ENCODE results near the gene AP2A2.

AP2A2 gene

DNA sequence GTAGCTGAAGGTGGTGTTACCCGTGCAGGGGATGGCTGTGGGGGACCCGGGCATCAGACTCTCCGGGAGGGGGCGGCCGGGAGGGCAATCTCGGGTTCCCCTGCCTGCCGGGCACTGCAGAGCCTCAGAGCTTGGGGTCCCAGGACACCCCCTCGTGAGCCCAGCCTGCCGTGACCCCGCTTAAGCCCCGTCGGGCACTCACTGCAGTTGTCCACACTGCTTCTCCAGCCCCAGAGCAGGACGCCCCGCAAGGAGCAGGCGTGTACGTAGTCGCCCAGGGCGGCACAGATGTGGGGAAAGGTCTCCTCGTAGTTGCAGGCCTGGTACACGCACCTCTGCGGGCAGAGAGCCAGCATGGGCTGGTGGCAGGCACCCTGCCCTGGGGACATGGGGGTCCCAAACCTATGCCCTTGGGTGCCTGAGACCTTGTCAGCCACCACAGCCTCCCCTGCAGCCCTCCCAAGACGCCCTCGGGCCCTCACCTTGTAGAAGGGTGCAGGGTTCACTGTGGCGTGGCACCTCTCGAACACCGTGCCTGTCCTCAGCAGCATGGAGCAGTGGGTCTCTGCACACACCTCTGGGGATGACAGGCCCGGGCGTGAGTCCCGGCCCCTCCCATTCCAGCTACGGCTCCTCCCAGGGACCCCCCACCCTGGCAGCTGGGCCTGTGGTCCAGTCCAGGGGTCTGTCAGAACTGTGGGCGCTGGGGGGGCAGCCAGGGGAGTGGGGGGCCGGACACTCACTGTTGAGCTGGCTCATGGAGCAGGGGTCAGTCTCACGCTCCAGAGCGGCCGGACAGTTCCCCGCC is 102.0 kb downstream of the AP2A2 start:
- DNase-seq (ENCODE audit: low read depth in 2 of 2, low spot score in 1 of 2), result no peak

DNA sequence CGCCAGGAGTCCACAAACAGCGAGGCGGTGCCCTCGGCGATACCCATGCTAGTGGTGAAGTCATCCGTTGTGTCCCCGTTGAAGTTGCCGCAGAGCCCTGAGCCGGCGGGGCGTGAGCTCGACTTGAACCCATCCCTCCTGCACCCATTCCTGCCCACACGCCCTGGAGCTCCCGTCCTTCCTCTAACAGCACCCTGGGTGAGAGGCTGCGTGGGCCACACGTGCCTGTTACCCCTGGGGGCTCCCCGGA is 102.5 kb downstream of the AP2A2 start:
- DNase-seq (ENCODE audit: low read depth in 2 of 2, low spot score in 1 of 2), result no peak

DNA sequence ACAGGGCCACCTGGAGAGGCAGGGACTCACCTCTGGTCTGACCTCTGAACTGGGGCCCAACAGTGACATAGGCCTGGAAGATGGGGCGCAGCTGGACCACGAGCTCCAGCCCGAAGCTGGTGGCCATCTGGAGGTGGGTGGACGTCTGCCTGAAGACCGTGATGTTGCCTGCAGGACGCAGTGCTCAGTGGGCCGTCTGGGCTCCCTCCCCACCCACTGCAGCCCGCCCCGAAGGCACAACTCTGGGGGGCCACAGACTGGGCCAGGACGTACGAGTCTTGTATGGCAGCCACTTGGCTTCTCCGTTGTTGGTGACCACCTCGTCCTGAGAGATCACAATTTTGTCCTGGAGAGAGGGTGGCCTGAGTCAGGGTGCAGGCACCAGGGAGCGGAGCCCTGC is 102.9 kb downstream of the AP2A2 start:
- DNase-seq (ENCODE audit: low read depth in 2 of 2, low spot score in 1 of 2), result no peak

DNA sequence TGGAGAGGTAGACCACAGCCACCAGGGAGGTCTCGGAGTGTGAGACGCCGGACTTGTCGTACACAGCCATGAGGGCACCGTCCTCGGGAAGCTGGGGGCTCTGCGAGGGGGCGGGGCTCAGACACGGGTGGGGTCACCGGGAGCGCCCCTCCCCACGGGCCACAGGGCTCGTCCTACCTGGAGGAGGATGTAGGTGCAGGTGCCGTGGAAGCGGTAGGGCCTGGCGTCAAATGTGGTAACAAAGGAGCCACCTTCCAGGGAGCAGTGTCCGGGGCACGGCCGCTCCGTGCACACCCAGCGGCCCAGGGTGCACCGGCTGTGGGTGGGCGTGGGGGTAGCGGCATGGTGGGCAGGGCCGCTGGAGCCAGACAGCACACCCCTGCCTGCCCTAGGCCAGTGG is 103.4 kb downstream of the AP2A2 start:
- DNase-seq (ENCODE audit: low read depth in 2 of 2, low spot score in 1 of 2), result no peak

DNA sequence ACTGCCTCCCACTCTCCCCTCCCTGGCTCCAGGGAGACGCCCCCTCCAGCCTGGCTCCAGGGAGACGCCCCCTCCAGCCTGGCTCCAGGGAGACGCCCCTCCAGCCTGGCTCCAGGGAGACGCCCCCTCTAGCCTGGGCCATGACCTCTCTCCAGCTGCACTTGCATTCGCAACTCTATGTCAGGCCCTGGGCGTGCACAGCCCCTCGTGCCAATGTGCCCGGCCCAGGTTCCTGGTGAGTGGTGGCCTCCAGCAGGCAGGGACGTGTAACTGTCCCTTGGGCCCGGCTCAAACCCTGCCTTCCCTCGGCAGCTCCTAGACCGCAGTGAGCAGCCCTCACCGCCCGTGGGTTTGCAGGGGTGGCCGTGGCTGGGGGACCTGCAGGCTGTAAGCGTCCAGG is 104.0 kb downstream of the AP2A2 start:
- DNase-seq (ENCODE audit: low read depth in 2 of 2, low spot score in 1 of 2), result no peak

DNA sequence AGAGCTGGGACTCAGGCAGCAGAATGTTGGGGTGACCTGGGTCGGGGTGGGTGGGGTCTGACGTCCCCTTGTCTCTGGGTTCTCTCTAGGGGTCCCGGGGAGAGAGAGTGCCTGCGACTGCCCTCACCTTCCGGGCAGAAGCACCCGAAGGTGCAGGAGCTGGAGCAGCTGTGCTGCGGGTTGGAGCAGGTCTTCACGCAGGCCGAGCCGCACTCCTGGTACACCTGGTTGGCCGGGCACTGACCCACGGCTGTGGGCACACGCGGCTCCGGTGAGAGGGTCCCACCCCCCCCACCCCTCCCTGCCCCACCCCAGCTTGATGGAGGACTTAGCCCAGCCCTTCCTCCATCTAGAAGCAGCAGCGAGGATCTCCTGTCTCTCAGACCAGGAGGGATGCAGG is 104.4 kb downstream of the AP2A2 start:
- no peak for DNase-seq (ENCODE audit: low read depth in 2 of 2, low spot score in 1 of 2)

DNA sequence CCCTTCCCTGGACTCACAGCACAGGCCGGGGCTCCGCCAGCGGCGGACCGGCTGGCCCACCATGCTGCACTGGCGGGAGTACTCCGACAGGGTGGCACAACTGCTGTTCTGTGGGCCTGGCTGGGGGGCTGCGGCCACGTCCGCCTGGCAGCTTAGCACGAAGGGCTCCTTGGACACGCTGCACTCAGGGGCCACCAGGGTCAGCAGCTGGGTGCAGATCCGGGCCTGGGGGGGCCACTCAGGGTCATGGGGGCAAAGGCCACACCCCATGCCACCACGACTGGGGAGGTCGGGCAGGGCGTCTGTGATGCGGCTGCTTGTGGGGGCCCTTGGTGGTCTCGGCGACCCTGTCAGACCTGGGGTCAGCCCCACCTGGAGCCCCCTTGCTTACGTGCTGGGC is 104.9 kb downstream of the AP2A2 start:
- no peak for DNase-seq (ENCODE audit: low read depth in 2 of 2, low spot score in 1 of 2)

DNA sequence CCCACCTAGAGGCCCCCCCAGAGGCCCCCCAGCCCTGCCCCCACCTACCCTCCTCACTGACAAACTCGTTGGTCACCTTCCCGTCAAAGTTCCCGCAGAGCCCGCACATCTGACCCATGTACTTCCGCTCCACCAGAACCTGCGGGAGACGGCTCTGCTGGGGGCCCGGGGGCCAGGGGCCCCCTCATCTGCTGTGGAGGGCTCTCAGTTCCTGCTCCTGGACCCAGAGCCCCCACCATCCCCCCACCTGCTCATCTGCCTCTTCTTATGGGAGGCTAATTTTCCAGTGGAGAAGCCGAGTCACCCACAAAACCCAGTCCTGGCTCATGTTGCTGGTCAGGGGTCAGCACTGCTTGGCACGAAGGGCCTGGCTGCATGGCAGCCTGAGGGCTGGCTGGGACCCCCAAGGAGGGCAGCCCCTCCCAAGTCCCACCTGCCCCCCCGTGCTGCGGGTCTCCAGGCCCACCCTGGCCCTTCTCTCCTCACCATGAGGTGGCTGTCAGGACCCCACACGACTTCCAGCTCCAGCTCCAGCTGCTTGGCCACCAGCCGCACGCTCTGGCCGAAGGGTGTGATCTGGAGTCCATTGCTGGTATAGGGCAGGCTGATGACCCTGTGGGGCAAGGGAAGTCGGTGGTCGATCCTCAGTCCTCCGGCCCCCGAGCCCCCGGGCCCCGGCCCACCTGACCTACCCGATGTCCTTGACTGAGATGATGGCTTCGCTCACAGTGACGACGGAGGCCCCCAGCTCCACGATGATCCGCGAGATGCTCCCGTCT is 105.6 kb downstream of the AP2A2 start:
- DNase-seq (ENCODE audit: low read depth in 2 of 2, low spot score in 1 of 2), result no peak

DNA sequence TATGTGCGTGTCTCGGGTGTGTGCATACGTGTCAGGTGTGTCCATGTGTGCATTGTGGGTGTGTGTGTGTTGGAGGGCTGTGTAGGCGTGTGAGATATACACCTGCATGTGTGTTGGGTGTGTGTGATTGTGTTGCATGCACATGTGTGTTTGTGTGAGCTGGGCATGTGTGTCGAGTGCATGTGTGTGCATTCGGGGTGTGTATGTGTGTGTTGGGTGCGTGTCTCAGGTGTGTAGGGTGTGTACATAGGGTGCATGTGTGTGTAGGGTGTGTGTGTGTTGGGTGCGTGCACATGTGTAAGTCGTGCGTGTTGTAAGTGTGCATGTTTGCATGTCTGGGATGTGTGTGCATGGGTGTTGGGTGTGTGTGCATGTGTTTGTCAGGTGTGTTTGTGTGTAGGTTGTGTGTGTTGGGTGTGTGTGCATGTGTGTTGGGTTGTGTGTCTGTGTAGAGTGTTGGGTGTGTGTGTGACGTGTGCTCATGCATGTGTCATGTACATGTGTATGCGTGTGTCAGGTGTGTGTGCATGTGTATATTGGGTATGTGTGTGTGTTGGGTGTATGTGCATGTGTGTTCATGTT is 106.7 kb downstream of the AP2A2 start:
- no peak for DNase-seq (ENCODE audit: low read depth in 2 of 2, low spot score in 1 of 2)

DNA sequence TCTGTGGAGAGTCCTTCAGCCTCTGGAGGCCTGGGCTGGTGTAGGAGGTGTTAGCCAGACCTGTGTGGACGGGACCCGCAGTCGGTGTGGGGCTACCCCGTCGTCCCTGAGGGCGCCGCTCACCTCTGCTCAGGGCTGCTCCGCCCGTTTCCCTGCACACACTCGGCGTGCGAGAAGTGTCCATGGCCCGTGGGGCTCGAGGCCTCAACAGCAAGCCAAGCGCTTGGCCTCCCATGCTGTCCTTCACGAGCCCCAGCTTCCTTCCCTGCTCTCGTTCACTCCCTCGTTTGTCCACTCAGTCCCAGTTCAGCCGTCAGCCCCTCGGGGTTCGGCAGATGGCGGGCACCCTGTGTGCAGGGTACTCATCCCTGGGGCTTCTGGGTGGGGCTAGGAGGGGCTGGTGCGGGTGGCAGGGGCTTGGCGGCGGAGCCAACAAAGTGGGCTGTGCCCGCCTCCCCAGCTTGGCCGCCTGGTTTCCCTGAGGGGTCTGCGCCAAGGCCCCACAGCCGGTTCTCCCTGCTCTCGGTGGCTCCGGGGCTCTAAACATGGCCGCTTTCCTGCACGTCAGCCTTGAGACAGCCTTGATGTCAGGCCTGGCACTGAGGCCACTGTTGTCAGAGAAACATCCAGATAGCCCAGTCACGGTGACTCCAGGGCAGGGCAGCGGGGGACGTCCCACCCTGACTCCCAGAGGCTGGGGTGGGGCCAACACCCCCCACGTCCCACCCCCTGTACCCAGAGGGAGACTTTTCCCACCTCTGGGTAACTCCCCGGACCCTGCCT is 107.5 kb downstream of the AP2A2 start:
- no peak for DNase-seq (ENCODE audit: low read depth in 2 of 2, low spot score in 1 of 2)

DNA sequence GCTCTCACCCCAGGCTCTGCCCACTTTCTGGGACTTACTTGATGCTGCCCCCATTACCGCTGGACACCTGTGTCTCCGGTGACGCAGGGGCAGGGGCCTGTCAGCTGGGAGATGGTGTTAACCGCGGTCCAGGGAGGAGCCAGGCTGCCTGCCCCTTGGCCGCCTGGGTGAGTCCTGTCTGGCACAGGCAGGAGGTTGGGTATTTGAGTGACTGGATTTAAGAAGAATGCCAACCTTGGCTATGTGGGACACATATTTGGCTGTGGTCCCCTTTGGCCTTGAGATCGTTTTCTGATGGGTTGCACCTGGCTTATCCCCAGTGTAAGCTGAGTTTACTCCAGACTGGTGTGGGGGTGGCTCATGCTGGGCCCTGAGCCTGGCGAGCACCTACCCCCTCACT is 108.3 kb downstream of the AP2A2 start:
- DNase-seq (ENCODE audit: low read depth in 2 of 2, low spot score in 1 of 2), result no peak

DNA sequence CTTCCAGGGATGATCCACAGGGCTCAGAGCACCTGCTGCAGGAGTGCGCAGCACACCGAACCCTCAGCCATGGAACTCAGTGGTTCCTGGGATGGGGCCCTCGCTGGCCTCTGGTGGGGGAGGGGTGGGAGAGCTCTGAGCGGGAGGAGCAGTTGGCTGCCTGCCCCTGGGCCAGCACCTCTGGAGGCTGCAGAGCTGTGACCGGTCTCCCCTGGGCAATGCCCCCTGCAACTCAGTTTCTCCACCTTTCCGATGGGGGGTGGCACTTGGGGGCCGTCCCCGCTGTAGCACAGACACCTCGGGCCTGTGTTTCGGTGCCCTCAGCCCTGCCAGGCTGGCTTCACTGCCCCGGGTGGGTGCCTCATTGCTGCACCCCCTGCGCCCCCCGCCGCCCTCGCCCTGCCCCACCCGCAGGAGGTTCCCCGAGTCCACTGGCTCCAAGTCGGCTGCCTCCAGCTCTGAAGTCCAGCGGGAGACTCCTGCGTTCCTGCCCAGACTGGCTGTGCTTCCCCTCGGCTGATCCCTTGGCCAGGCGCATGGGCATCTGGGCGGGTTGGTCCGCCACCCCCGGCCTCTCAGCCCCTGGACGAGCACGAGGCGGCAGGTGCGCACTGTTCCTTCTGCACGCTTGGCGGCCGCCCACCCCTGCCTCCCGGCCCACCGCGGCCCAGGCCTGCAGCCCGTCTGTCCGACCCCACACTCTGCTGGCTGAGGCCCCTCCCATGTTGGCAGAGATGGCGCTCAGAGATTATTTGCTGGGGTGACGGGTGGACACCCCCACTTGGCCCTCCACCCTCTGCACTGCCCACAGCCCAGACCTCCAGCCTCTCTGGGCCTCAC is 109.0 kb downstream of the AP2A2 start:
- DNase-seq (ENCODE audit: low read depth in 2 of 2, low spot score in 1 of 2), result no peak

DNA sequence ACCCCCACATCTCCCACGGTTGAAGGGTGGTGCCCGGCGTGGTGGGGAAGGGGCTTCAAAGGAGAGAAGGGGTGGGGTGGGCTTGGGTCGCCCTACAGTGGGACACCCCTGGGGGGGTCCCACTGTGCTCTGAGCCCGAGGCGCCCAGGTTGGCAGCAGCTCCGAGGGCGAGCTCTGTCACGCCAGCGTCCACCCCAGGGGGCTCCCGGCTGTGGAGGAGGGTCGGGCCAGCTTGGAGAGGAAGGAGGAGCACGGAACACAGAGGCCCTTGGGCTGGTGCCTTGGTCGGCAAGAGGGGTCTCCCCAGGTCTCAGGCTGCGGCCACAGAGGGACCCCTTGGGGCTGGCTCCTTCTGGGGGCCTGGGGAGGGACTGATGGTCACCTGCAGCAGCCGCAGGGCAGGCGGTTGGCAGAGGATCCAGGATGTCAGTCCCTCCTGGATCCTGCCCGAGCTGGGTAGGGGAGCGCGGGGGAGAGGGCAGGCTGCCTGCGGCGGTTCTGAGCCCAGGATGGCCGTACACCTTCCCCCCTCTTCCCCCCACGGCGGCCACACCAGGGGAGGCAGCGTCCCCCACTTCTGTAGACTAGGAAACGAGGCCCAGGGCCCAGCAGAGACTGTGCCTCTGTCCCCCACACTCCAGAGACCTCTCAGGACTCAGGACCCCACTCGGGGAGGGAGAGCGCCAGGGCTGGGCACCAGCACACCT is 110.1 kb downstream of the AP2A2 start:
- no peak for DNase-seq (ENCODE audit: low read depth in 2 of 2, low spot score in 1 of 2)

DNA sequence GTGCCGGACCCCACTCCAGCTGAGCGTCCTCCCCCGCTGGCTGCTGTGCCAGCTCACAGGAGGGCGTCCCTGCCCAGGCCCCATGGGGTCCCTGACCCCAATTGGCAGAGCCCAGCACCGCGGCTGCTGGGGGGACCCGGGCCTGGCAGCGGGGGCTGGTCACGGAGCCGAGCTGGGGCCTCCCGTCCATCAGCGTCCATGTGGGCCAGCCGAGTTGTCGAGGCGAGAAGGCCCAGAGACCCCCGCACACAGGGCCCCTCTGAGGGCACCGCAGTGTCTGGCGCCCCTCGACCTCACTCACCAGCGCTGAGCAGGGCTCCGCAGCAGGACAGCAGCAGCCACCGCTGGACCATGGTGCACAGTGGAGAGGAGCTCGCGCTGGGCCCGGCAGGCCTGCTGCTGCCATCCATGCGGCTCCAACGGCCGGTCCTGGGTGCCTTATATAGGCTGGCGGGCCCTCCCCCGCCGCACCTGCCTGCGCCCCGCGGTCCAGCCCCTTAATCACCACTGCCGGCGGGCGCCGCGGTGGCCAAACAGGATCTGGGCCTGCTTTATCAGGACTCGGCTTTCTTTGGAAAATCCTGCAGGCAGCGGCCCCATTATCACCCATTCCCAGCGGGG is 110.7 kb downstream of the AP2A2 start, which contains the start of gene MUC6:
MUC6 (minus strand) TSS at position 416 of the 621 bp plus-strand sequence; CDS start at position 353, 63 bp downstream.
- DNase-seq (ENCODE audit: low read depth in 2 of 2, low spot score in 1 of 2), result no peak

DNA sequence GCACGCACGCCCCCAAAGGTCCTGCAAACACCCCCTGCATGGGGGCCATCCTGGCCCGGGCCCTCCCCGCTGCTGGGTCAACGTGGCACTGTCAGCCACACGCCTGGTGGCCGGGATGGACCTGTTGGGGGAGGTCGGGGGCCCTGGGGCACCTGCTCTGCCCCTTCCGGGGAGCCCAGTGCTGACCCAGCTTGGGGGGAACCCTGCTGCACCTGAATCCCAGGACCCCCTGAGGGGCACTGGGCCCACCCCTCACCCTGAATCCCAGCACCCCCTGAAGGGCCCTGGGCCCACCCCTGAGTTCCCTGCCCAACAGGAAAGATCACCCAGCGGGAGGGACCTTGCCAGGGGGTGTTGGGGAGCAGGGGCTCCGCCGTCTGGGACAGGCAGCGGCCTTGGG is 111.3 kb downstream of the AP2A2 start:
- no peak for DNase-seq (ENCODE audit: low read depth in 2 of 2, low spot score in 1 of 2)

DNA sequence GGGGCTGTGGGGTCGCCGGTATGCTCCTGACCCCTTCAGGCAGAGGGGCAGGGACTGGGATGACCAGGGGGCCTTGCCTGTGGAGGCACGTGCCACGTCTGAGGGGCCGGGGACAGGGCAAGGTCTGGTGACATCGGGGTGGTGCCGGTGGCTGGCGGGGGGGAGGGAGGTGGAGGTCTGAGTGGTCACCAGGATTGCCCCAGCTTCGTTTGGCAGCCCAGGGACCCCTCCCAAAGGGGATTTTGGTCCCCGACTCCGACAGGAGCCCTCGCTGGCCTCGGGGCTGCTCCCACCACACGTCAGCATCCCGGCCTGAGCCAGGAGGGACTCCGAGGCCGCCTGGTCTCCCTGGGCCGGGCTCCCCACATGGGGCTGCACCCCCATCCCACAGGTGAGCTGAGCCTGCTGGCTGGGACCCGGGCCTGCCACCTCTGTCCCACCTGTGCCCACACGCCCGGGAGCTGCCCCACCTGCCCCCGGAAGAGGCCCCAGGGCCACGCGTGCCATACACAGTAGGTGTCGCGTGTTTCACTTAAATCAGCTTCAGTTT is 111.9 kb downstream of the AP2A2 start:
- DNase-seq (ENCODE audit: low read depth in 2 of 2, low spot score in 1 of 2), result no peak

DNA sequence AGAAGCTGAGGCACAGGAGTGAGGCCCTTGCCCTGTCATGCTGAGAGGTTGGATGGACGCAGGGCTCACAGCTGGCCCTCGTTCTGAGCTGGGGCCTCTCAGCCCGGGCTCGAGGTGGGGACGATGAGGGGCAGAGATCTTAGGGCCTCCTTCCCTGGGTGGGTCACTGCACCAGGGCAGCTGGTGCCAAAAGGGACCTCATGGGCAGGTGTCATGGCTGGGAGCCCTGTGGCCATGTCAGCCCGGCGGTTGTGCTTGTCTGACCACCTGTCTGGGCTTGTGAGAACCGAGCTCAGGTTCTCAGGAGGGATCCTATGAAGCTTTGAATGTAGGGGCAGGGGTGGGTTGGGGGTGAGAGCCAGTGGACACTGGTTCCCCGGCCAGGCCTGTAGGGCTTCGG is 112.7 kb downstream of the AP2A2 start:
- no peak for DNase-seq (ENCODE audit: low read depth in 2 of 2, low spot score in 1 of 2)

DNA sequence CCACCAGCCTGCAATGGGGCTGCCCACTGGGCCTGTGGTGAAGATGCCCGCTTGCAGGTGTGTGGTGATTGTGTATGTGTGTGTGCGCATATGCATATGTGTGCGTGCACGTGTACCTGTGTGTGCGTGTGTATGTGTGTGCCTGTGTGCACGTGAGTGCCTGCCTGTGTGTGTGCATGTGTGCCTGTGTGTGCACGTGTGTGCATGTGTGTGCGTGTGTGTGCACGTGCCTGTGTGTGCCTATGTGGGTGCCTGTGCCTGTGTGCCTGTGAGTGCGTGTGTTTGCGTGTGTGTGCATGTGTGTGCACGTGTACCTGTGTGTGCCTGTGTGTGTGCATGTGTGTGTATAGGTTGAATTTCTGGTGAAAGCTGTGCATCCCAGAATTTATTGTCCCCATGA is 113.3 kb downstream of the AP2A2 start:
- DNase-seq (ENCODE audit: low read depth in 2 of 2, low spot score in 1 of 2), result no peak

Data from stimulated activated CD8-positive, alpha-beta memory T cell treated with anti-CD3 and anti-CD28 coated beads, Interleukin-4, amount 100 ng/mL, for 1 hour (primary cell).